Activated CD8-positive, alpha-beta T cell treated with anti-CD3 and anti-CD28 coated beads for 36 hours (primary cell): Measurements from ENCODE around the gene PLEK2. TPM values are rescaled to one million over a fixed set of nuclear protein-coding genes. Genes with fewer than 3 reads are reported as not detected.
"Not testable (repeated sequence)": the region's sequence is repeated elsewhere in the genome, so short reads cannot be mapped to it uniquely, and the experiment has no call there.

Source experiments
- ATAC-seq: fragments of 200-7000 bp; cut with Tn5 transposase; one replicate; pipeline ENCODE4 v1.10.0; 2021; ENCODE audit warnings: mild to moderate bottlenecking, moderate library complexity
- CTCF ChIA-PET: fragments of 350-600 bp; sonication (Branson Sonifier 250); formaldehyde crosslinking; loops from one replicate; lab custom pipeline; 2021; ENCODE audit warnings: antibody characterized with exemption; lab: Charles Lee
- POLR2A ChIA-PET: fragments of 350-600 bp; sonication (Branson Sonifier 250); formaldehyde crosslinking; loops from one replicate; lab custom pipeline; 2021; ENCODE audit warnings: antibody characterized with exemption; lab: Charles Lee
- DNase-seq: peaks from one replicate; pipeline ENCODE4 v3.0.0-alpha.2; 2020
- H3K27ac Mint-ChIP-seq: one replicate; pipeline ENCODE4 v1.8.0; 2021; ENCODE audit warnings: mild to moderate bottlenecking, mixed read lengths
- H3K27me3 Mint-ChIP-seq: one replicate; pipeline ENCODE4 v1.8.0; 2021; ENCODE audit warnings: mixed read lengths
- H3K36me3 Mint-ChIP-seq: one replicate; pipeline ENCODE4 v1.8.0; 2021; ENCODE audit warnings: low read depth, mixed read lengths
- H3K4me1 Mint-ChIP-seq: one replicate; pipeline ENCODE4 v1.8.0; 2021; ENCODE audit warnings: low read depth, mixed read lengths
- H3K4me3 Mint-ChIP-seq: one replicate; pipeline ENCODE4 v1.8.0; 2021; ENCODE audit warnings: mild to moderate bottlenecking, moderate library complexity, mixed read lengths
- H3K9me3 Mint-ChIP-seq: one replicate; pipeline ENCODE4 v1.8.0; 2021; ENCODE audit warnings: mixed read lengths
- CTCF ChIP-seq: fragments of 200-600 bp; IDR thresholded peaks from one replicate; pipeline ENCODE4 v1.8.0; 2022; ENCODE audit warnings: antibody characterized with exemption, mild to moderate bottlenecking
- intact Hi-C: fragments of 100-400 bp; cut with micrococcal nuclease; formaldehyde crosslinking; loops from one replicate; pipeline ENCODE4 v1.10.0; 2022
- total RNA-seq, 2 experiments: library from RNA; stranded (reverse); gene quantifications; one replicate each; pipeline ENCODE4 v1.2.3, GENCODE V29; 2021

PLEK2 gene
- total RNA-seq, 2 experiments from 2014 or later = 1.0 TPM; not detected in 1

- DNase-seq = no peak
- Mint-ChIP-seq H3K27ac (no peak overlapping the region), H3K36me3 (no peaks in the 10 kb centered on the region), H3K27me3 (no peaks in the 10 kb centered on the region), H3K9me3 (no peaks in the 10 kb centered on the region), H3K4me1 (no peaks in the 10 kb centered on the region), H3K4me3 (no peak overlapping the region)
- TF ChIP-seq CTCF = no peak
- ChIA-PET POLR2A (no interaction called here), CTCF (interaction anchor here (1.2 to 3.4 kb wide), 3 partner anchors 10 to 114 kb away, joined by 3 to 10 read pairs (median 6); no protein-coding TSS in a partner anchor)
- no peak for ATAC-seq
- intact Hi-C loops = no loop called here
Observed at GRCh38 chr14:67456732-67457131, 44.8 kb upstream of the PLEK2 start.

GRCh38 chr14:67453575-67454300 is 41.8 kb upstream of the PLEK2 start:
- no peak overlapping the region for H3K4me3 Mint-ChIP-seq
- no peak for DNase-seq
- intact Hi-C loops = no loop called here
- ChIA-PET POLR2A (interaction anchor here (1.1 kb wide), 1 partner anchor 34 kb away, joined by 3 read pairs; no protein-coding TSS in a partner anchor), CTCF (interaction anchor here (0.7 to 2.2 kb wide), 7 partner anchors 13 to 167 kb away, joined by 3 to 6 read pairs (median 3); no protein-coding TSS in a partner anchor)
- peaks cover 1% of the 10 kb centered on the region for H3K27me3 Mint-ChIP-seq
- ATAC-seq = no peak
- no peaks in the 10 kb centered on the region for H3K4me1 Mint-ChIP-seq
- H3K9me3 Mint-ChIP-seq = peaks cover 6% of the 10 kb centered on the region
- no peak for TF ChIP-seq CTCF
- no peaks in the 10 kb centered on the region for H3K36me3 Mint-ChIP-seq
- no peak overlapping the region for H3K27ac Mint-ChIP-seq

GRCh38 chr14:67451667-67452066 is 39.7 kb upstream of the PLEK2 start:
- DNase-seq, intact Hi-C loops, H3K27ac Mint-ChIP-seq, H3K4me1 Mint-ChIP-seq, H3K36me3 Mint-ChIP-seq, H3K9me3 Mint-ChIP-seq, H3K27me3 Mint-ChIP-seq, ATAC-seq, H3K4me3 Mint-ChIP-seq: not testable (repeated sequence)
- ChIA-PET POLR2A (interaction anchor here (0.6 kb wide), 1 partner anchor 8 kb away, joined by 3 read pairs; no protein-coding TSS in a partner anchor), CTCF (interaction anchor here (1.0 to 1.2 kb wide), 3 partner anchors 22 to 120 kb away, joined by 3 to 4 read pairs (median 3); no protein-coding TSS in a partner anchor)

GRCh38 chr14:67449096-67449495 is 37.1 kb upstream of the PLEK2 start:
- Mint-ChIP-seq H3K4me1 (no peaks in the 10 kb centered on the region), H3K27ac (no peak overlapping the region), H3K9me3 (peaks cover 6% of the 10 kb centered on the region), H3K27me3 (peaks cover 3% of the 10 kb centered on the region), H3K4me3 (no peak overlapping the region), H3K36me3 (no peaks in the 10 kb centered on the region)
- ATAC-seq (no peak), DNase-seq (no peak)
- POLR2A ChIA-PET = interaction anchor here (0.5 to 0.6 kb wide), 2 partner anchors 19 to 43 kb away, joined by 3 to 6 read pairs; no protein-coding TSS in a partner anchor
- intact Hi-C loops = no loop called here
- no peak for TF ChIP-seq CTCF
- CTCF ChIA-PET = interaction anchor here (0.7 to 1.0 kb wide), 3 partner anchors 19 to 122 kb away, joined by 3 to 4 read pairs (median 3); no protein-coding TSS in a partner anchor

GRCh38 chr14:67447033-67447381 is 35.0 kb upstream of the PLEK2 start:
- intact Hi-C loops = no loop called here
- ATAC-seq = no peak
- Mint-ChIP-seq H3K9me3 (peaks cover 6% of the 10 kb centered on the region), H3K27ac (no peak overlapping the region), H3K4me1 (no peaks in the 10 kb centered on the region), H3K4me3 (no peak overlapping the region), H3K36me3 (no peaks in the 10 kb centered on the region), H3K27me3 (peaks cover 6% of the 10 kb centered on the region)
- no peak for DNase-seq
- no peak for TF ChIP-seq CTCF
- CTCF ChIA-PET = interaction anchor here (4.4 kb wide), 1 partner anchor 19 kb away, joined by 19 read pairs; no protein-coding TSS in a partner anchor
- POLR2A ChIA-PET = no interaction called here
